Brain microvascular endothelial cell (primary cell): ENCODE data around the gene TCN2.
"Not testable (repeated sequence)": the region's sequence is repeated elsewhere in the genome, so short reads cannot be mapped to it uniquely, and the experiment has no call there.

Source experiments
- DNase-seq: peaks from one replicate; pipeline ENCODE4 v3.0.0-alpha.2; 2020
- H3K27ac ChIP-seq: fragments of 250-450 bp; sonication (Bioruptor Pico); 2 replicates; pipeline ENCODE4 v1.5.1; 2020; ENCODE audit warnings: mild to moderate bottlenecking, moderate library complexity
- H3K27me3 ChIP-seq: fragments of 250-450 bp; sonication (Bioruptor Pico); replicated peaks from 2 replicates; pipeline ENCODE4 v1.5.1; 2020; ENCODE audit warnings: mild to moderate bottlenecking
- H3K36me3 ChIP-seq: fragments of 250-450 bp; sonication (Bioruptor Pico); replicated peaks from 2 replicates; pipeline ENCODE4 v1.5.1; 2020; ENCODE audit warnings: mild to moderate bottlenecking
- H3K4me3 ChIP-seq: 2 replicates; pipeline ENCODE4 v1.5.1; 2011; ENCODE audit warnings: low read depth, mild to moderate bottlenecking, control low read depth, low read length, moderate library complexity
- in situ Hi-C: cut with HindIII; loops from 2 replicates; pipeline ENCODE4 v1.10.0; 2017; ENCODE audit warnings: low sequenced_read_pairs, low pct_ligation_motif_present
- TF ChIP-seq, protein P1 (sequence below): IDR thresholded peaks from 2 replicates; pipeline ENCODE4 v1.5.1; 2011; ENCODE audit warnings: low read depth, mild to moderate bottlenecking, moderate library complexity, low read length, control low read depth, inconsistent platforms; ENCODE audit errors: missing control alignments

Gene TCN2

DNA sequence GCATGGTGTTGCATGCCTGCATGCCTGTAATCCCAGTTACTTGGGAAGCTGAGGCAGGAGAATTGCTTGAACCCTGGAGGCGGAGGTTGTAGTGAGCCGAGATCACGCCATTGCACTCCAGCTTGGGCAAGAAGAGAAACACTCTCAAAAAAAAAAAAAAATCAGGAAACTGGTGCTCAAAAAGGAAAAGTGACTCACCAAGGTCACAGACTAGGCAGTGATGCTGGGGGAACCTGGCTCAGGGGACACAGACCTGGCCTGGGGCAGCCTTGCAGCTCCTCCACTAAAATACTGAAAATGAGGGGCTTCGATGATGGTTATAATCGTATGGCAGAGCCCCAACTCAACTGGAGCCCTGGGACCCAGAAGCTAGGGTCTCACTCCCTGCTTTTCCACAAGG lies 20.5 kb downstream of the TCN2 start:
- Histone ChIP-seq H3K36me3 (no peaks in the 10 kb centered on the region), H3K4me3 (no peak overlapping the region), H3K27ac (no peak overlapping the region), H3K27me3 (no peaks in the 10 kb centered on the region)
- DNase-seq: no peak
- TF ChIP-seq, protein P1, sequence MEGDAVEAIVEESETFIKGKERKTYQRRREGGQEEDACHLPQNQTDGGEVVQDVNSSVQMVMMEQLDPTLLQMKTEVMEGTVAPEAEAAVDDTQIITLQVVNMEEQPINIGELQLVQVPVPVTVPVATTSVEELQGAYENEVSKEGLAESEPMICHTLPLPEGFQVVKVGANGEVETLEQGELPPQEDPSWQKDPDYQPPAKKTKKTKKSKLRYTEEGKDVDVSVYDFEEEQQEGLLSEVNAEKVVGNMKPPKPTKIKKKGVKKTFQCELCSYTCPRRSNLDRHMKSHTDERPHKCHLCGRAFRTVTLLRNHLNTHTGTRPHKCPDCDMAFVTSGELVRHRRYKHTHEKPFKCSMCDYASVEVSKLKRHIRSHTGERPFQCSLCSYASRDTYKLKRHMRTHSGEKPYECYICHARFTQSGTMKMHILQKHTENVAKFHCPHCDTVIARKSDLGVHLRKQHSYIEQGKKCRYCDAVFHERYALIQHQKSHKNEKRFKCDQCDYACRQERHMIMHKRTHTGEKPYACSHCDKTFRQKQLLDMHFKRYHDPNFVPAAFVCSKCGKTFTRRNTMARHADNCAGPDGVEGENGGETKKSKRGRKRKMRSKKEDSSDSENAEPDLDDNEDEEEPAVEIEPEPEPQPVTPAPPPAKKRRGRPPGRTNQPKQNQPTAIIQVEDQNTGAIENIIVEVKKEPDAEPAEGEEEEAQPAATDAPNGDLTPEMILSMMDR: no peak
- in situ Hi-C loops: no loop called here

DNA sequence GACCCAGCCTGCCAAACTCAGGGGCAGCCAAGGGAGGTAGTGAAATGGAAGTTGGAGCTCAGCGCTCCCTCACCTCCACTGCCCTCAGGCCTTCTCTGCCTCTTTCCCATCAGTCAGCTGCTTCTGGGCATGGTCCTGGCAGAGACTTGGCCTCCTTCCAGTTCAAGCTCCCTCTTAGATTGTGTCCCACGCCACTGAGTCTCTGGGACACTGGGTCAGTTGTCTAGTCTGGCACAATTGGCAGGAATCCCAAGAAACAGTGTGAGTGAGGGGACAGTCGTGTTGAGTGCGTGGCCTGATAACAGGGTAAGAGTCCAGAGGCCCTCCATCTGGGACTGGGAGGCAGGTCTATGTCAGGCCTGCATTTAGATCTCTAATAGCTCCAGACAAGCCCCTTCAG lies 21.5 kb downstream of the TCN2 start:
- TF ChIP-seq, protein P1: no peak
- in situ Hi-C loops: no loop called here
- Histone ChIP-seq H3K4me3 (no peak overlapping the region), H3K27ac (no peak overlapping the region), H3K27me3 (no peaks in the 10 kb centered on the region), H3K36me3 (no peaks in the 10 kb centered on the region)
- no peak for DNase-seq

GRCh38 chr22:30631469-30631868 lies 24.5 kb downstream of the TCN2 start:
- in situ Hi-C loops, H3K27me3 ChIP-seq, H3K4me3 ChIP-seq, H3K36me3 ChIP-seq, DNase-seq, H3K27ac ChIP-seq: not testable (repeated sequence)

DNA sequence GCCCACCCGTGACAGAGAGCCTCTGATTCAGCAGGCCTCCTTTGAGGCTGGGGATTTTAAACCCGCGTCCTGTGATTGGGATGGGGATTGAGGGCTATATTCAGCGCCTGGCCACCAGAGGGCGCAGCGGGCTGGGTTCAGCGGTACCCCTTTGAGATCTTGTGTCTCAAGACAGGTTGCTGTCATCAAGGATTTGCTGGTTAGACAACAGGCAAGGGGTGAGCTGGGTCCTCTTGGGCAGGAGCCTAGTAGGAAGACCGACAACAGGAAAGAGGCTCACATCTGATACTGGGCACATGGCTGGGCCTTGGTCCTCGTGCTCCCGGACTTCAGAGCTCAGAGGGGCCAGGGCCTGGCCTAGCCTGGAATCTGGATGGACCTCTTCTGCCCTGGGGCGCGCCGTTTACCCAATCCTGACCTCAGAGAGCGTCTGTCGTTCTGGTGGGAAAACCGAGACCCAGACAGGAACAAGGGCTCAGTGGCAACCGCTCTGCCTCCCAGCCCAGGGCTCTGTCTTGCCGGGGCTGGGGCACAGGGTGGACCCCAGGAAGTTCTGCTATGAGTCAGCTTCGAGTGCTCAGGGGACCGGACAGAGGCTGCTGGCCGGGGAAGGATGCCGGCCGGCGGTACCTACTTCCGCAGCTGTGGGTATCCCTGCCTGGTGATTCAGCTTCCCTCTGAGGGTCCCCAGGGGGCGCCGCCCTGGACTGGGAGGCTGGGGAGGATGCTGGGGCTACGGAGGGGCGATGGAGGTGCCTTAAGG lies 27.7 kb downstream of the TCN2 start:
- H3K27ac ChIP-seq: peak overlapping the region; percentile 53
- H3K27me3 ChIP-seq: no peaks in the 10 kb centered on the region
- H3K36me3 ChIP-seq: no peaks in the 10 kb centered on the region
- H3K4me3 ChIP-seq: peak overlapping the region; percentile 63
- TF ChIP-seq, protein P1: peak; percentile 98
- peak; percentile 83 for DNase-seq
- in situ Hi-C loops: no loop called here

- in situ Hi-C loops: no loop called here
- TF ChIP-seq, protein P1: peak; percentile 60
- Histone ChIP-seq H3K27me3 (no peaks in the 10 kb centered on the region), H3K4me3 (peak within 1 kb of the TSS; percentile 63), H3K36me3 (no peaks in the 10 kb centered on the region), H3K27ac (peak within 1 kb of the TSS; percentile 75)
- DNase-seq: peak; percentile 76
These were observed 28.6 kb downstream of the TCN2 start, which contains the start of gene SLC35E4 for GRCh38 chr22:30635273-30636225. Gene SLC35E4 (plus strand): TSS chr22:30635781. CDS start chr22:30636451, 670 bp downstream.
